Stromal cell of bone marrow (primary cell): Measurements from ENCODE around the gene FAAH.
A peak's percentile ranks its signal among the peaks of the same experiment; 100 is the strongest.

ENCODE experiments used
- DNase-seq: peaks from one replicate; pipeline ENCODE4 v3.0.0-alpha.2; 2012; ENCODE audit warnings: low read depth

FAAH gene

GRCh38 chr1:46422261-46422871, 28.2 kb downstream of the FAAH start:
- DNase-seq, result no peak

GRCh38 chr1:46423574-46424240, 29.6 kb downstream of the FAAH start:
- DNase-seq, result no peak

GRCh38 chr1:46424730-46425129, 30.6 kb downstream of the FAAH start:
- no peak for DNase-seq

- DNase-seq, result no peak
Observed at GRCh38 chr1:46425726-46426125, 31.6 kb downstream of the FAAH start.

GRCh38 chr1:46427541-46427940, 33.4 kb downstream of the FAAH start:
- DNase-seq, result no peak

GRCh38 chr1:46429436-46429835, 35.3 kb downstream of the FAAH start:
- DNase-seq, result no peak

GRCh38 chr1:46431695-46432094, 37.6 kb downstream of the FAAH start:
- DNase-seq, result no peak

GRCh38 chr1:46432781-46433327, 38.7 kb downstream of the FAAH start:
- DNase-seq, result no peak

- no peak for DNase-seq
Observed at GRCh38 chr1:46434358-46434757, 40.2 kb downstream of the FAAH start.

- no peak for DNase-seq
Observed at GRCh38 chr1:46436844-46437243, 42.7 kb downstream of the FAAH start.

GRCh38 chr1:46437723-46438122, 43.6 kb downstream of the FAAH start:
- no peak for DNase-seq

GRCh38 chr1:46438346-46438745, 44.2 kb downstream of the FAAH start:
- DNase-seq, result no peak

GRCh38 chr1:46440478-46440877, 46.4 kb downstream of the FAAH start:
- no peak for DNase-seq

- peak; percentile 50 for DNase-seq
Observed at GRCh38 chr1:46442317-46443161, 48.4 kb downstream of the FAAH start.

- DNase-seq, result no peak
Observed at GRCh38 chr1:46444466-46444865, 50.3 kb downstream of the FAAH start.

- no peak for DNase-seq
Observed at GRCh38 chr1:46445773-46446256, 51.7 kb downstream of the FAAH start.

GRCh38 chr1:46446646-46447498, 52.8 kb downstream of the FAAH start:
- DNase-seq, result peak; percentile 26

GRCh38 chr1:46447499-46448108, 53.5 kb downstream of the FAAH start:
- no peak for DNase-seq

- DNase-seq, result no peak
Observed at GRCh38 chr1:46448109-46448911, 54.2 kb downstream of the FAAH start.
